HEK293T (cell line): Measurements from ENCODE around the gene ANO3.
"Not testable (repeated sequence)": the region's sequence is repeated elsewhere in the genome, so short reads cannot be mapped to it uniquely, and the experiment has no call there.

Experiments
- CTCF ChIA-PET: fragments of 350-600 bp; formaldehyde crosslinking; extraction: SDS; loops from one replicate; lab custom pipeline; 2021; ENCODE audit warnings: antibody characterized with exemption, inconsistent platforms; lab: Yijun Ruan, JAX
- POLR2A ChIA-PET: fragments of 350-600 bp; formaldehyde crosslinking; extraction: SDS; loops from one replicate; lab custom pipeline; 2020; ENCODE audit warnings: antibody characterized with exemption, inconsistent platforms; lab: Yijun Ruan, JAX
- DNase-seq: peaks from one replicate; pipeline ENCODE4 v3.0.0; 2012; ENCODE audit warnings: mixed read lengths; ENCODE audit errors: extremely low spot score
- ARNT ChIP-seq: fragments of 450-650 bp; IDR thresholded peaks from 2 replicates; pipeline ENCODE4 v1.6.1; 2017; ENCODE audit warnings: mild to moderate bottlenecking
- BHLHE40 ChIP-seq: fragments of 450-650 bp; IDR thresholded peaks from 2 replicates; pipeline ENCODE4 v1.6.1; 2016; ENCODE audit warnings: mild to moderate bottlenecking, moderate library complexity, borderline replicate concordance
- CTBP1 ChIP-seq: fragments of 450-650 bp; IDR thresholded peaks from 2 replicates; pipeline ENCODE4 v1.6.1; 2016; ENCODE audit warnings: borderline replicate concordance
- ELF4 ChIP-seq: fragments of 450-650 bp; IDR thresholded peaks from 2 replicates; pipeline ENCODE4 v1.6.1; 2017; ENCODE audit warnings: antibody characterized with exemption
- FOXA1 ChIP-seq: fragments of 450-650 bp; IDR thresholded peaks from 2 replicates; pipeline ENCODE4 v1.6.1; 2016; ENCODE audit warnings: mild to moderate bottlenecking
- FOXK2 ChIP-seq: fragments of 450-650 bp; IDR thresholded peaks from 2 replicates; pipeline ENCODE4 v1.6.1; 2016; ENCODE audit warnings: mild to moderate bottlenecking
- FOXM1 ChIP-seq: fragments of 450-650 bp; IDR thresholded peaks from 2 replicates; pipeline ENCODE4 v1.6.1; 2017; ENCODE audit warnings: mild to moderate bottlenecking, borderline replicate concordance
- HDGF ChIP-seq: fragments of 450-650 bp; IDR thresholded peaks from 2 replicates; pipeline ENCODE4 v1.6.1; 2017; ENCODE audit warnings: antibody characterized with exemption, borderline replicate concordance
- L3MBTL2 ChIP-seq: fragments of 450-650 bp; conservative IDR thresholded peaks from 2 replicates; pipeline ENCODE4 v1.6.1; 2016; ENCODE audit warnings: mild to moderate bottlenecking
- LEF1 ChIP-seq: fragments of 450-650 bp; IDR thresholded peaks from 2 replicates; pipeline ENCODE4 v1.6.1; 2017; ENCODE audit warnings: mild to moderate bottlenecking, borderline replicate concordance
- NFRKB ChIP-seq: fragments of 450-650 bp; IDR thresholded peaks from 2 replicates; pipeline ENCODE4 v1.6.1; 2016; ENCODE audit warnings: mild to moderate bottlenecking, moderate library complexity
- PKNOX1 ChIP-seq: fragments of 450-650 bp; IDR thresholded peaks from 2 replicates; pipeline ENCODE4 v1.6.1; 2016
- SP1 ChIP-seq: fragments of 450-650 bp; IDR thresholded peaks from 2 replicates; pipeline ENCODE4 v1.6.1; 2017
- SUZ12 ChIP-seq: fragments of 450-650 bp; IDR thresholded peaks from 2 replicates; pipeline ENCODE4 v1.6.1; 2016; ENCODE audit warnings: mild to moderate bottlenecking
- TARDBP ChIP-seq: fragments of 450-650 bp; IDR thresholded peaks from 2 replicates; pipeline ENCODE4 v1.6.1; 2016
- ZNF384 ChIP-seq: fragments of 450-650 bp; IDR thresholded peaks from 2 replicates; pipeline ENCODE4 v1.6.1; 2016

The ANO3 gene

DNA sequence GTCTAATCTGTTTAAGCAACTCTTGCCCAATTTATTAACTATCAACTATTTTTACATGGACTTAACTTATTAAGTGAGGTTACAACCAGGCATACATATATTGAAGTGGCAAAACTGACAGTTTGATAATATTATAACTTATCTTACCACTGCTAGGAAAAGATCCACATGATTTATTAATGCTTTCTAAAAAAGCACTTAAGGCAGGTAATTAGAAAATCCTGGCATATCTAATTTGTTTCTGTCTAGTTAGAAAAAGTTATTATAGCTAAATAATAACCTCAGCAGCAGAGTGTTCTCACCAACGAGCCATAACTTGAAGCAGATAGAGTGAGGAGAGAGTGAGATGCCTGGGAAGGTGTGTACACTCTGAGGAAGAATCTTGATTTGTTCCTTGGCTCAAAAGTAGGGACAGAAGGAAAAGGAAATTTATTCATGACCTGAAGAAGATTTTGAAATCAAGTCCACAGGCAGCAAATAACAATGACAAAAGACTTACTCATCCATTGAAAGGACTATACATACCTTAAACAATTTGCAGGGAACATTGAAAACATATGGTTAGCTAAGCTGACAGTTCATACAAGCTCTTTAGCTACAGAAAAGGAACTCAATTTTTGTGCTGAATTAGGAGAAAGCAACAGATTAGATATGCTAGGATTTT, 247.2 kb downstream of the ANO3 start:
- CTCF ChIA-PET: no interaction called here

GRCh38 chr11:26579683-26580082, 247.8 kb downstream of the ANO3 start:
- CTCF ChIA-PET: no interaction called here
- TF ChIP-seq NFRKB: no peak
- TF ChIP-seq TARDBP: no peak
- no peak for TF ChIP-seq LEF1
- TF ChIP-seq SUZ12: no peak
- TF ChIP-seq ZNF384: no peak
- no peak for TF ChIP-seq SP1
- no peak for TF ChIP-seq L3MBTL2
- TF ChIP-seq FOXA1: no peak
- TF ChIP-seq HDGF: no peak
- TF ChIP-seq ARNT: no peak
- TF ChIP-seq FOXM1: no peak
- TF ChIP-seq PKNOX1: no peak
- no peak for TF ChIP-seq ELF4
- TF ChIP-seq BHLHE40: no peak
- TF ChIP-seq FOXK2: no peak
- TF ChIP-seq CTBP1: no peak
- POLR2A ChIA-PET: no interaction called here
- DNase-seq: no peak

More for the DNA sequence above, 247.2 kb downstream of the ANO3 start:
- POLR2A ChIA-PET: no interaction called here
- DNase-seq: no peak
- TF ChIP-seq ELF4 (no peak), LEF1 (no peak), FOXM1 (no peak)

GRCh38 chr11:26580929-26581328, 249.0 kb downstream of the ANO3 start:
- DNase-seq: no peak
- ChIA-PET POLR2A (no interaction called here), CTCF (no interaction called here)
- TF ChIP-seq FOXK2: no peak

- POLR2A ChIA-PET: no interaction called here
- no peak for DNase-seq
- TF ChIP-seq LEF1: no peak
- TF ChIP-seq ZNF384: no peak
- TF ChIP-seq HDGF: no peak
- TF ChIP-seq FOXM1: no peak
- TF ChIP-seq L3MBTL2: no peak
- TF ChIP-seq SUZ12: no peak
- TF ChIP-seq SP1: no peak
- no peak for TF ChIP-seq CTBP1
- TF ChIP-seq BHLHE40: no peak
- no peak for TF ChIP-seq FOXA1
- TF ChIP-seq PKNOX1: no peak
- CTCF ChIA-PET: no interaction called here
Measured at GRCh38 chr11:26583550-26583949, 251.6 kb downstream of the ANO3 start.

DNA sequence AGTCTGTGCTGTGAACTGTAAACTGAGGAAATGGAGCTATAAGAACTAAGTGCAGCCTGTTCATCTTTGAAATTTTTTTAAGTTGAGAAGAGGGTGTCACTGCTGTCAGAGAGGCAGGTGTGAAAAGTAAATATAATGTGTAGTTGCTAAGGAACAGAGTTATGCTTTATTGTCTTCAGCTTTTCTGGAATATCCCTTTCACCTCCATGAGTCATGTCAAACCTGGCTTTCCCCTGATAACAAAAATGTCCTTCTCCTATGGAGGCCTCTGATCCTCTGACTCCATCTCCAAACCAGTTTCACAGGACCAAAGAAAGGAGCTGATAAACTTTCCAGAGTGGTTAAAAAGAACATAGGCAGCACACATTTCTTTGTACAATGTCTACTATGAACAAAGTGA, 252.9 kb downstream of the ANO3 start:
- POLR2A ChIA-PET: no interaction called here

GRCh38 chr11:26587073-26587472, 255.1 kb downstream of the ANO3 start:
- ChIA-PET CTCF (no interaction called here), POLR2A (no interaction called here)
- TF ChIP-seq FOXM1 (no peak), LEF1 (no peak), BHLHE40 (no peak), ELF4 (no peak), SUZ12 (no peak), TARDBP (no peak), NFRKB (no peak), FOXK2 (no peak), SP1 (no peak), L3MBTL2 (no peak), ZNF384 (no peak), FOXA1 (no peak), HDGF (no peak), PKNOX1 (no peak), ARNT (no peak), CTBP1 (no peak)
- no peak for DNase-seq

More for the DNA sequence above, 252.9 kb downstream of the ANO3 start:
- CTCF ChIA-PET: no interaction called here
- TF ChIP-seq CTBP1: no peak
- no peak for TF ChIP-seq HDGF
- TF ChIP-seq SP1: no peak
- no peak for TF ChIP-seq ARNT
- no peak for DNase-seq

GRCh38 chr11:26593691-26594090, 261.8 kb downstream of the ANO3 start:
- ChIA-PET CTCF (no interaction called here), POLR2A (no interaction called here)
- DNase-seq: no peak
- TF ChIP-seq SP1: no peak
- no peak for TF ChIP-seq PKNOX1
- TF ChIP-seq BHLHE40: no peak
- TF ChIP-seq FOXK2: no peak
- TF ChIP-seq L3MBTL2: no peak
- no peak for TF ChIP-seq HDGF

DNA sequence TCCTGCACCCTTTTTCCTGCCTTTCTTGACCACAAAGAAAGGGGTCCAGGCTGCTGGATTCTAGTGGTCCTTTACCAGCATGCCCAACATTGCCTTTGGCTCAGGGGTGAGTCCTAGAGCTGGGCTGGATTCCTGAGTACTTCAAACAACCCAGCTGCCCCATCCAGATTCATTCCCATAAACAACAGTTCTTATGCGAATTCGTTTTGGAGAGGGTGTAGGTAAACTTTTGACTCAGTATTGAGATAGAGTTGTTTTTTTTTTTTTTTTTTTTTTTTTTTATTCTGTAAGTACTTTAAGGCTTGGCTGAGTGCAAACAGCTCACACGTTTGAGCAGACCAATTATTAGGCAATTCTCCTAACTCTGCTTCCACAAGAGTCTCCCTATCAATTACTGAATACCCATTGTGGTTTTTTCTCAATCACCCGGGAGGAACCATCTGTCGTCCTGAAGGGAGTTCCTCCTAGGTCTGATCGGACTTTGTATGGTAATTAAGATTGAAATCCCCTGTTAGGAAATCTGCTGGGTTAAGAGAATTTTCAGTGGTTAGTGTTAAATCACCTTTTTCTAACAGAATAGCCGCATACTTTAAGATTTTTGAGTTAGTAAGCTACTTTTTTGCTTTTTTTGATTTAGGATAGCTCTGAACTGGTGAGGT, 263.4 kb downstream of the ANO3 start:
- CTCF ChIA-PET, DNase-seq, POLR2A ChIA-PET: not testable (repeated sequence)

DNA sequence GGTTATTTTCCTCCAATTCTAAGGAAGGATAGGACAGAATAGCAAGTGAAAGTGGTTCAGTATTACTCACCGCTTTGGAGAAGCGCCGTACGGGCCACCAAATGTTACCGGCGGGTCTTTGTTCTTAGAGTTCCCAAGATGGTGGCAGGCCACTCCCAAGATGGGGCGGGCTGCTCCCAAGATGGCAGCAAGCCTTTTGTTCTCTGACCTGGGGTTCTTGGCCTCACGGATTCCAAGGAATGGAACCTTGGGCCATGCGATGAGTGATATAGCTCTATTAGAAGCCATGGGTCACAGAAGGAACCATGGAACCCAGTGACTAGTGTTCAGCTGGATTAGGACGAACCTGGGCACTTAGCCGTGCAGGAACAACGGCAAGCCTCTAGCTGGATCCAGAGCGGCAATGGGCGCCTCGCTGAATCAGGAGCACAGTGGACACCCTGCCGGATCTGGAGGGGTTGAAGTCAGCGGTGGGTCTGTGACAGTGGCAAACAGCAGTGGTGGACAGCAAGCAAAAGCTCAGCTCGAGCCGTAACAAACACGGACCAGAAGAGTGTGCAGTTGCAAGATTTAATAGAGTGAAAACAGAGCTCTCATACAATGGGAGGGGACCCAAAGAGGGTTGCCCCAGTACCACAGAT, 265.2 kb downstream of the ANO3 start:
- DNase-seq, CTCF ChIA-PET, POLR2A ChIA-PET: not testable (repeated sequence)
